Measurements from ENCODE around the gene ARMC10.
"Not testable (repeated sequence)": the region's sequence is repeated elsewhere in the genome, so short reads cannot be mapped to it uniquely, and the experiment has no call there.

ARMC10 gene

GRCh38 chr7:103124429-103124979, 49.6 kb downstream of the ARMC10 start:
- no peak for DNase-seq (ENCODE audit: low read depth)

DNA sequence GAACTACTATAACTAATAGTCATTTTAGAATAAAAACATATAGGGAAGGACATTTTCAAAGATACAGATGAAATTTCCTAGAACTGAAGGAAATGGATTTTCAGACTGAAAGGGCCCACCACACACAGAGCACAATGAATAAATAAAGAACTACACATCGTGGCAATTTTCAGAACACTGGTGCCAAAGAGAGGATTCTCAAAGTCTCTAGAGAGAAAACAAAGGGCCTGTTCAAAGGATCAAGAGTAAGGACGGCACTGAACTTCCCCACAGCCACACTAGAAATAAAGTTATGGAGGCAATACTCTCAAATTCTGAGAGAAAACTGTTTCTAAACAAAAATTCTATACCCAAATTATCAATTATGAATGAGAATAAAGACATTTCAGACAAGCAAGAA, 52.1 kb downstream of the ARMC10 start:
- no peak for DNase-seq (ENCODE audit: low read depth)

GRCh38 chr7:103129702-103130549, 55.0 kb downstream of the ARMC10 start:
- DNase-seq (ENCODE audit: low read depth): no peak

GRCh38 chr7:103130901-103131624, 56.1 kb downstream of the ARMC10 start:
- no peak for DNase-seq (ENCODE audit: low read depth)

GRCh38 chr7:103132995-103133688, 58.2 kb downstream of the ARMC10 start:
- DNase-seq (ENCODE audit: low read depth): no peak

DNA sequence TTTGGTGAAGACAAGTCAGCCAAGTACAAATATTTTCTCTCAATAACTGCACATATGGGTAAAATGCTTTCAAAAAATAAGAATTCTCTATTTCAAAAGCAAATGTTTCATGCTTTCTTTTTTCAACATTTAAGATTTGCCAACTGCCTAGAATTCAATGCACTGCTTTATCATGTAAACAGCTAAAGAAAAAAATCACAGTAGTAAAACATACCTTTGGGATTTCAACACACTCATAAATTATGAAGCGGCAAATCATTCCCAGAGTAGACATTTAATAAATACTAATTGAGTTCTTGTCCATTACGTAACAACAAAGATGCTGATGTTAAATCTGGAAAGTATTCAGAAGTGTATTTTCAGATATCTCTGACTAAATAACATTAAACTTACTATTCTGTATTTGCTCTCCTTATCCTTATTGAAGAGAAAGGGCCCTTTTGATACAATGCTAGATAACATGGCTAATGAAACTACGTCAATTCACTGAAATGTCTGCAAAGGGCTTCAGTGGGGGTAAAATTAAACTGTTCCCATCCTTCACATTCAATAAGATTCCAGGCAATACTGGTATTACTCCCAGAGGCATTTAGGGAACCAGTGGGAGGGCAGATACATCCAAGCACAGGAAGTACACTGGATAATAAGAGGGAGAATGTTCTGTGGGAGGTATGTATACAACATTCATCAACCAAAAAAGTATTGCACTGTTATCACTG, 60.1 kb downstream of the ARMC10 start:
- peak; percentile 35 for DNase-seq (ENCODE audit: low read depth)

- DNase-seq (ENCODE audit: low read depth): no peak
Measured at GRCh38 chr7:103140061-103140460, 65.1 kb downstream of the ARMC10 start.

DNA sequence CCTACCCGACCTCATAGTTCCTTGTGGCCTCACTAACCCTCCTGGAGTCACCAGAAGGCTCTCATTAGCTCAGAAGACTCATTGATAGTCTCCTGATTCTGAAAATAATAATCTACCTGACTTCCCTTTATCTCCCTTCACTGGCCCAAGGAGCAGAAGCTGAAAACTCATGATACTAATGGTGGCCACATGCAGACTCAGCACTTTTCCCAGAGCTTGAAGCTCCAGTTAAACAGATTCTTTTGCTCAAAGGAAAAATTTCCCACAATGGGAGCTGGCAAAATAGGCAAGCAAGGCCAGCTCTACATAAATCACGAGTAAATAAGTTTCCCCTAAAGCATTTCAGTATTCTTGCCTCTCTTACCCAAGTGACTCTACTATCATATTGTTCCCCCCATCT, 65.7 kb downstream of the ARMC10 start:
- no peak for DNase-seq (ENCODE audit: low read depth)

GRCh38 chr7:103141753-103142404, 66.9 kb downstream of the ARMC10 start:
- no peak for DNase-seq (ENCODE audit: low read depth)

DNA sequence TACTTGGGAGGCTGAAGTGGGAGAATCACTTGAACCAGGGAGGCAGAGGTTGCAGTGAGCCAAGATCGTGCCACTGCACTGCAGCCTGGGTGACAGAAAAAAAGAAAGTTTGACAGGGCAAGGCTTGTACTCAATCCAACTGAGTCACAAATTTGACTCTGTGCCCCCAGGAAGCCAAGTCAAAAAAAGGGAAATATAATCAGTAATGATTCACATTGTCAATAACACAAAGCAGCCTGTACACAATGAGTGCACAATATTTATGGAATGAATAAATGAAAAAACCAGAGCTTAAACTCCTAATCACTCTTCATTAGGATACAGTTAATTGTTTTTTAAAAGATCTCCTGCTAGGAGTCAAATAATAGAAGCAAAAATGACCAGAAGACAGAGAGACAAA, 67.6 kb downstream of the ARMC10 start:
- no peak for DNase-seq (ENCODE audit: low read depth)

GRCh38 chr7:103143868-103144267, 68.9 kb downstream of the ARMC10 start:
- no peak for DNase-seq (ENCODE audit: low read depth)

DNA sequence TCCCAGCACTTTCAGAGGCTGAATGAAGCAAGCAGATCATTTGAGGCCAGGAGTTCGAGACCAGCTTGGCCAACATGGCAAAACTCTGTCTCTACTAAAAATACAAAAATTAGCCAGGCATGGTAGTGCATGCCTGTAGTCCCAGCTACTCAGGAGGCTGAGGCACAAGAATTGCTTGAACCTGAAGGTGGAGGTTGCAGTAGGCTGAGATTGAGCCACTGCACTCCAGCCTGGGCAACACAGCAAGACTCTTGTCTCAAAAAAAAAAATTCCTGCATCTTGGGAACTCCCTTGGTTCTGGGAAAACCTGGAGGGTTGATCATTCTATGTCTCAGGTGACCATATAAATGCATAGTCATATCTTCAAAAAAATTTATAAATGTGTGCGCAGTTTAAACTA, 69.8 kb downstream of the ARMC10 start:
- not testable (repeated sequence) for DNase-seq (ENCODE audit: low read depth)

DNA sequence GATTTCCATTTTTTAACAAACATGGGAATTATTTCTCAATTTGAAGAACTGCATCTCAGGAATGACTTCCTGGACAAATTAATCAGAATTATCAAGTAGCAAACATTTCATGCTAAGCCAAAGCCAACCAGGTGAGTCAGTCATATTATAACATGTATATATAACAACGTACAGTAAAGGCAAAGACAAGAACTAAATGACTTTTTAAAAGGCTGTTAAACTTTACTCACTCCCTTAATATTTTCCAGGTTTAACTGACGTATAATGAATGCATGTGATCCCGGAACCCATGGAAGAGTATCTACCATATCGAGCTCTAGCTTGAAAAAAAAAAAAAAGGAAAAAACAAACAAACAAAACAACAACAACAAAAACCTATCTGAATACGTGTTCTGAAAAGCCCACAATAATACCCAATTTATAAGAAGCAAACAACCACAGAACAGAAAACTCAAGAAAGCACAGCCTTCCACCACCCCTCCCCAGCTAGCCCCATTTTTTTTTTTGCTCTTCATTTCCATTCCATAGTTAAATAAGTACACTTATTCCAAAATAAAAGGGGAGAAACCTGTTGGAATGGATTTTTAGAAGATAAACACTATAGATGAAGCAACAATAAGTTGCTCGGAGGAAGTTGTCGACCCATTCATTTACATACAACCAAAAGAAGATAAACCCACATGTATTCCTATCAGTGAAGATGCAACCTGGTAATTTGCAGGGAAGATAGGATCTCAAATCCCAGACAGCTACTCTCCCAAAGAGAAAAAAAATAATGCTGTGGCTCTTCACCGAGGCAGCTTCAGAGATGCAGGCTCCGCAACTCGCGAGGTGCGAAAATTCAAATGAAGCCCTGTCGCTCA, 73.4 kb downstream of the ARMC10 start:
- no peak for DNase-seq (ENCODE audit: low read depth)
